IMR-90 (cell line): ENCODE measurements around the gene ZNF574. TPM values are rescaled to one million over a fixed set of nuclear protein-coding genes. Genes with fewer than 3 reads are reported as not detected.

ENCODE experiments used
- ATAC-seq: fragments of 200-7000 bp; cut with Tn5 transposase; 2 replicates; pipeline ENCODE4 v1.9.1; 2020; ENCODE audit warnings: low read depth, mild to moderate bottlenecking, moderate library complexity
- BruUV-seq: library from RNA; stranded (reverse); fragments of 400-500 nt; replicated peaks from 2 replicates; lab custom pipeline; 2021; lab: Mats Ljungman, UMichigan
- CTCF ChIA-PET: fragments of 300-600 bp; formaldehyde crosslinking; extraction: SDS; loops from one replicate; lab custom pipeline; 2021; ENCODE audit warnings: antibody characterized with exemption; lab: Yijun Ruan, JAX
- POLR2A ChIA-PET: fragments of 300-600 bp; sonication (Branson Sonifier 250); formaldehyde crosslinking; loops from one replicate; lab custom pipeline; 2022; ENCODE audit warnings: antibody characterized with exemption; ENCODE audit not compliant: unreplicated experiment; lab: Charles Lee
- DNase-seq: peaks from one replicate; pipeline ENCODE4 v3.0.0; 2013
- H2AFZ ChIP-seq: replicated peaks from 2 replicates; pipeline ENCODE3; 2013; ENCODE audit warnings: low read length, mild to moderate bottlenecking; ENCODE audit not compliant: poor library complexity
- H2AK5ac ChIP-seq: 2 replicates; pipeline ENCODE4 v1.6.1; 2013; ENCODE audit warnings: low read depth, low read length, inconsistent platforms
- H2AK9ac ChIP-seq: replicated peaks from 2 replicates; pipeline ENCODE3; 2013; ENCODE audit warnings: mild to moderate bottlenecking, low read depth, low read length, moderate library complexity; ENCODE audit not compliant: poor library complexity
- H2BK120ac ChIP-seq: 2 replicates; pipeline ENCODE4 v1.6.1; 2013; ENCODE audit warnings: low read depth, low read length, inconsistent platforms
- H2BK15ac ChIP-seq: 3 replicates; pipeline ENCODE4 v1.6.1; 2013; ENCODE audit warnings: low read depth, low read length, inconsistent platforms
- H2BK20ac ChIP-seq: 2 replicates; pipeline ENCODE4 v1.6.1; 2013; ENCODE audit warnings: low read depth, mild to moderate bottlenecking, inconsistent platforms, low read length, moderate library complexity
- H2BK5ac ChIP-seq: 2 replicates; pipeline ENCODE4 v1.6.1; 2013; ENCODE audit warnings: mild to moderate bottlenecking, low read depth, low read length, inconsistent platforms; ENCODE audit not compliant: poor library complexity, severe bottlenecking
- H3K14ac ChIP-seq: replicated peaks from 2 replicates; pipeline ENCODE4 v1.6.1; 2013; ENCODE audit warnings: low read depth, low read length, inconsistent platforms
- H3K18ac ChIP-seq: 2 replicates; pipeline ENCODE4 v1.6.1; 2013; ENCODE audit warnings: low read depth, low read length, control low read depth
- H3K23ac ChIP-seq: 2 replicates; pipeline ENCODE4 v1.6.1; 2013; ENCODE audit warnings: low read depth, low read length, inconsistent platforms
- H3K27ac ChIP-seq: 2 replicates; pipeline ENCODE4 v1.5.1; 2013; ENCODE audit warnings: mild to moderate bottlenecking, control low read depth, low read length; ENCODE audit not compliant: insufficient read depth
- H3K27me3 ChIP-seq: 2 replicates; pipeline ENCODE4 v1.6.1; 2013; ENCODE audit warnings: low read length; ENCODE audit not compliant: control insufficient read depth, insufficient read depth
- H3K36me3 ChIP-seq: 2 replicates; pipeline ENCODE4 v1.6.1; 2013; ENCODE audit warnings: low read length, mixed read lengths; ENCODE audit not compliant: control insufficient read depth, insufficient read depth
- H3K4ac ChIP-seq: 2 replicates; pipeline ENCODE4 v1.6.1; 2013; ENCODE audit warnings: low read depth, low read length, inconsistent platforms
- H3K4me1 ChIP-seq: 2 replicates; pipeline ENCODE4 v1.6.1; 2013; ENCODE audit warnings: low read length, mixed read lengths; ENCODE audit not compliant: control insufficient read depth, insufficient read depth
- H3K4me2 ChIP-seq: 2 replicates; pipeline ENCODE4 v1.6.1; 2013; ENCODE audit warnings: low read depth, mild to moderate bottlenecking, control low read depth, low read length, moderate library complexity
- H3K4me3 ChIP-seq: 2 replicates; pipeline ENCODE4 v1.5.1; 2013; ENCODE audit warnings: low read depth, mild to moderate bottlenecking, control low read depth, low read length, moderate library complexity; ENCODE audit not compliant: insufficient read depth
- H3K56ac ChIP-seq: 2 replicates; pipeline ENCODE4 v1.6.1; 2013; ENCODE audit warnings: low read length, inconsistent platforms; ENCODE audit not compliant: insufficient read depth; ENCODE audit errors: extremely low read depth
- H3K79me1 ChIP-seq, 2 experiments: 2 replicates each; pipeline ENCODE4 v1.6.1; 2013; ENCODE audit warnings: low read length in 2 of 2, inconsistent platforms in 1 of 2, low read depth in 1 of 2
- H3K9ac ChIP-seq: 2 replicates; pipeline ENCODE4 v1.6.1; 2013; ENCODE audit warnings: low read depth, low read length, control low read depth
- H3K9me1 ChIP-seq: 2 replicates; pipeline ENCODE4 v1.6.1; 2013; ENCODE audit warnings: low read length, inconsistent platforms; ENCODE audit not compliant: insufficient read depth
- H3K9me3 ChIP-seq: 2 replicates; pipeline ENCODE4 v1.6.1; 2013; ENCODE audit warnings: low read length; ENCODE audit not compliant: control insufficient read depth, insufficient read depth
- H4K20me1 ChIP-seq: 2 replicates; pipeline ENCODE4 v1.6.1; 2013; ENCODE audit warnings: low read length, inconsistent platforms; ENCODE audit not compliant: insufficient read depth
- H4K5ac ChIP-seq: 2 replicates; pipeline ENCODE4 v1.6.1; 2013; ENCODE audit warnings: mild to moderate bottlenecking, low read depth, low read length, control low read depth
- H4K8ac ChIP-seq, 2 experiments: 2 replicates each; pipeline ENCODE4 v1.6.1; 2013; ENCODE audit warnings: low read depth in 2 of 2, low read length in 2 of 2, control low read depth in 1 of 2, inconsistent platforms in 1 of 2
- H4K91ac ChIP-seq: 2 replicates; pipeline ENCODE4 v1.6.1; 2013; ENCODE audit warnings: low read depth, low read length, inconsistent platforms; ENCODE audit not compliant: insufficient read depth
- BHLHE40 ChIP-seq: fragments of 150-350 bp; IDR thresholded peaks from 2 replicates; pipeline ENCODE4 v1.6.1; 2016; ENCODE audit warnings: mild to moderate bottlenecking, low read depth, low read length
- CEBPB ChIP-seq: IDR thresholded peaks from 2 replicates; pipeline ENCODE4 v1.6.1; 2012; ENCODE audit warnings: low read depth, low read length, improper control_type of control experiment
- CHD1 ChIP-seq: IDR thresholded peaks from 2 replicates; pipeline ENCODE4 v1.6.1; 2012; ENCODE audit warnings: low read depth, low read length, improper control_type of control experiment
- ELK1 ChIP-seq: fragments of 150-350 bp; IDR thresholded peaks from 2 replicates; pipeline ENCODE4 v1.6.1; 2016; ENCODE audit warnings: low read depth, mild to moderate bottlenecking, low read length, moderate library complexity, borderline replicate concordance
- FOS ChIP-seq: fragments of 150-350 bp; IDR thresholded peaks from 2 replicates; pipeline ENCODE4 v1.6.1; 2016; ENCODE audit warnings: low read depth, low read length
- MAFK ChIP-seq: IDR thresholded peaks from 2 replicates; pipeline ENCODE4 v1.6.1; 2012; ENCODE audit warnings: low read depth, low read length, improper control_type of control experiment
- MAZ ChIP-seq: IDR thresholded peaks from 2 replicates; pipeline ENCODE4 v1.6.1; 2012; ENCODE audit warnings: low read depth, mild to moderate bottlenecking, low read length, improper control_type of control experiment, moderate library complexity, borderline replicate concordance
- MXI1 ChIP-seq: IDR thresholded peaks from 2 replicates; pipeline ENCODE4 v1.6.1; 2012; ENCODE audit warnings: low read depth, mild to moderate bottlenecking, low read length, moderate library complexity, borderline replicate concordance
- NFE2L2 ChIP-seq: fragments of 150-350 bp; IDR thresholded peaks from 2 replicates; pipeline ENCODE4 v1.6.1; 2016; ENCODE audit warnings: low read depth, mild to moderate bottlenecking, low read length
- POLR2A ChIP-seq: IDR thresholded peaks from 2 replicates; pipeline ENCODE4 v1.6.1; 2012; ENCODE audit warnings: mild to moderate bottlenecking, low read depth, low read length
- RAD21 ChIP-seq: IDR thresholded peaks from 2 replicates; pipeline ENCODE4 v1.6.1; 2012; ENCODE audit warnings: low read length, improper control_type of control experiment
- RCOR1 ChIP-seq: IDR thresholded peaks from 2 replicates; pipeline ENCODE4 v1.6.1; 2012; ENCODE audit warnings: mild to moderate bottlenecking, low read length, improper control_type of control experiment; ENCODE audit not compliant: insufficient replicate concordance
- RFX5 ChIP-seq: IDR thresholded peaks from 2 replicates; pipeline ENCODE4 v1.8.0; 2012; ENCODE audit warnings: low read depth, mild to moderate bottlenecking, low read length, moderate library complexity
- SMC3 ChIP-seq: fragments of 150-350 bp; IDR thresholded peaks from 2 replicates; pipeline ENCODE4 v1.6.1; 2016; ENCODE audit warnings: low read depth, mild to moderate bottlenecking, antibody characterized with exemption, low read length, moderate library complexity
- USF2 ChIP-seq: fragments of 150-350 bp; IDR thresholded peaks from 2 replicates; pipeline ENCODE4 v1.6.1; 2017; ENCODE audit warnings: mild to moderate bottlenecking, antibody characterized with exemption, low read length, low read depth
- WGBS, 2 experiments: methylation state at CpG; one replicate each; pipeline versions ENCODE4 v1.1.5 to v1.1.7; 2013; ENCODE audit warnings: missing lambda C conversion rate in 2 of 2; ENCODE audit not compliant: insufficient read length in 1 of 2; ENCODE audit errors: extremely low coverage in 2 of 2; 5-methylcytosine and 5-hydroxymethylcytosine counted together
- dilution Hi-C: fragments of 300-500 bp; cut with HindIII; formaldehyde crosslinking; loops from one replicate; pipeline ENCODE4 v1.14.3; 2018; ENCODE audit warnings: low sequenced_read_pairs; ENCODE audit not compliant: unreplicated experiment
- in situ Hi-C: fragments of 300-500 bp; cut with MboI; formaldehyde crosslinking; loops from 3 replicates; pipeline ENCODE4 v1.14.3; 2019; ENCODE audit warnings: low sequenced_read_pairs, inconsistent platforms, mixed read lengths
- intact Hi-C: fragments of 100-400 bp; cut with micrococcal nuclease; formaldehyde crosslinking; loops from 2 replicates; pipeline ENCODE4 v1.10.0; 2022
- polyA plus RNA-seq, 3 experiments: library from polyadenylated mRNA; depleted of rRNA; stranded (reverse); fragments of >200 nt; gene quantifications; 2 replicates each; pipeline ENCODE4 v1.2.3, GENCODE V29; 2012; ENCODE audit warnings: low replicate concordance in 1 of 3
- total RNA-seq: library from RNA; depleted of rRNA; stranded (reverse); fragments of >200 nt; gene quantifications from 2 replicates; pipeline ENCODE4 v1.2.3, GENCODE V29; 2012
- TF ChIP-seq, protein P1 (sequence below): conservative IDR thresholded peaks from 2 replicates; pipeline ENCODE4 v1.5.1; 2012; ENCODE audit warnings: mild to moderate bottlenecking, low read depth, low read length, improper control_type of control experiment

ZNF574 gene
- total and polyA plus RNA-seq, 2 of the 4 experiments (the other 2 are of a cell fraction) = 8.1 to 14.1 TPM

DNA sequence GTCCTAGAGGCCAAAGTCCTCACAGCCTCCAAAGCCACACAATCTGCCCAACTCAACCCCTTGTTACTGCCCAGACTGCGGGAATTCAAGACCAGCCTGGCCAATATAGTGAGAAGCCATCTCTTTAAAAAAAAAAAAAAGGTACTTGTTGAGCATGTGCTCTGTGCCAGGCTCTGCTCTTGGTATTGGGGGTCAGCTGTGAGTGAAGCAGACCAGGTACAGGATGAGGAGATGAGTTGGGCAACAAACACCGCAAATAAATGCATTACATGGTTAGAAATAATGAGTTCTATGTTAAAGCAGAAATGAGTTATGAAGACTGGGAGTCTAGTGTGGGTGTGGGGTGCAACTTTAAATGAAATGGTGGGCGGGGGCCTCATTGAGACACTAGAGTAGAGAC, 15.8 kb upstream of the ZNF574 start:
- no peak overlapping the region for H4K8ac ChIP-seq
- no peak overlapping the region for H2BK120ac ChIP-seq
- H3K9me3 ChIP-seq = no peaks in the 10 kb centered on the region
- TF ChIP-seq MAFK (no peak), MXI1 (no peak), RFX5 (no peak), CEBPB (no peak), USF2 (no peak), ELK1 (no peak), RCOR1 (no peak), POLR2A (no peak), FOS (no peak), CHD1 (no peak), RAD21 (no peak), NFE2L2 (no peak), BHLHE40 (no peak), SMC3 (no peak), MAZ (no peak)
- TF ChIP-seq, protein P1, sequence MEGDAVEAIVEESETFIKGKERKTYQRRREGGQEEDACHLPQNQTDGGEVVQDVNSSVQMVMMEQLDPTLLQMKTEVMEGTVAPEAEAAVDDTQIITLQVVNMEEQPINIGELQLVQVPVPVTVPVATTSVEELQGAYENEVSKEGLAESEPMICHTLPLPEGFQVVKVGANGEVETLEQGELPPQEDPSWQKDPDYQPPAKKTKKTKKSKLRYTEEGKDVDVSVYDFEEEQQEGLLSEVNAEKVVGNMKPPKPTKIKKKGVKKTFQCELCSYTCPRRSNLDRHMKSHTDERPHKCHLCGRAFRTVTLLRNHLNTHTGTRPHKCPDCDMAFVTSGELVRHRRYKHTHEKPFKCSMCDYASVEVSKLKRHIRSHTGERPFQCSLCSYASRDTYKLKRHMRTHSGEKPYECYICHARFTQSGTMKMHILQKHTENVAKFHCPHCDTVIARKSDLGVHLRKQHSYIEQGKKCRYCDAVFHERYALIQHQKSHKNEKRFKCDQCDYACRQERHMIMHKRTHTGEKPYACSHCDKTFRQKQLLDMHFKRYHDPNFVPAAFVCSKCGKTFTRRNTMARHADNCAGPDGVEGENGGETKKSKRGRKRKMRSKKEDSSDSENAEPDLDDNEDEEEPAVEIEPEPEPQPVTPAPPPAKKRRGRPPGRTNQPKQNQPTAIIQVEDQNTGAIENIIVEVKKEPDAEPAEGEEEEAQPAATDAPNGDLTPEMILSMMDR = no peak
- H3K18ac ChIP-seq = no peak overlapping the region
- H3K4ac ChIP-seq = no peak overlapping the region
- intact Hi-C loops = no loop called here
- no peak overlapping the region for H2BK20ac ChIP-seq
- H3K27ac ChIP-seq = no peak overlapping the region
- H3K79me1 ChIP-seq = no peaks in the 10 kb centered on the region
- no peak overlapping the region for H3K23ac ChIP-seq
- no peaks in the 10 kb centered on the region for H3K4me1 ChIP-seq
- no peak overlapping the region for H2BK5ac ChIP-seq
- no peak overlapping the region for H2BK15ac ChIP-seq
- H3K4me3 ChIP-seq = no peak overlapping the region
- no TSS peak for BruUV-seq
- WGBS, 2 experiments = 88% methylated on average over 1 of the region's 3 CpGs; no CpG with 5 or more reads in 1 of the 2 experiments
- no peak overlapping the region for H2AK5ac ChIP-seq
- peaks cover 38% of the 10 kb centered on the region for H3K27me3 ChIP-seq
- DNase-seq (no peak), ATAC-seq (no peak)
- no peaks in the 10 kb centered on the region for H3K9me1 ChIP-seq
- H3K9ac ChIP-seq = no peak overlapping the region
- H3K14ac ChIP-seq = no peak overlapping the region
- H4K5ac ChIP-seq = no peak overlapping the region
- H3K36me3 ChIP-seq = no peaks in the 10 kb centered on the region
- H2AFZ ChIP-seq = no peak overlapping the region
- no peaks in the 10 kb centered on the region for H4K20me1 ChIP-seq
- dilution Hi-C loops = no loop called here
- ChIA-PET CTCF (no interaction called here), POLR2A (no interaction called here)
- H3K56ac ChIP-seq = no peak overlapping the region
- H4K91ac ChIP-seq = no peak overlapping the region
- in situ Hi-C loops = no loop called here
- no peak overlapping the region for H3K4me2 ChIP-seq
- H2AK9ac ChIP-seq = no peak overlapping the region
